GM10266 (cell line): ENCODE measurements around the gene SPRING1.

ENCODE experiments used
- DNase-seq: peaks from one replicate; pipeline ENCODE4 v3.0.0; 2012; ENCODE audit errors: extremely low spot score
- CTCF ChIP-seq: IDR thresholded peaks from 2 replicates; pipeline ENCODE4 v1.5.1; 2012; ENCODE audit warnings: mild to moderate bottlenecking, low read depth; ENCODE audit not compliant: control insufficient read depth, insufficient read depth; ENCODE audit errors: missing control alignments

The SPRING1 gene

DNA sequence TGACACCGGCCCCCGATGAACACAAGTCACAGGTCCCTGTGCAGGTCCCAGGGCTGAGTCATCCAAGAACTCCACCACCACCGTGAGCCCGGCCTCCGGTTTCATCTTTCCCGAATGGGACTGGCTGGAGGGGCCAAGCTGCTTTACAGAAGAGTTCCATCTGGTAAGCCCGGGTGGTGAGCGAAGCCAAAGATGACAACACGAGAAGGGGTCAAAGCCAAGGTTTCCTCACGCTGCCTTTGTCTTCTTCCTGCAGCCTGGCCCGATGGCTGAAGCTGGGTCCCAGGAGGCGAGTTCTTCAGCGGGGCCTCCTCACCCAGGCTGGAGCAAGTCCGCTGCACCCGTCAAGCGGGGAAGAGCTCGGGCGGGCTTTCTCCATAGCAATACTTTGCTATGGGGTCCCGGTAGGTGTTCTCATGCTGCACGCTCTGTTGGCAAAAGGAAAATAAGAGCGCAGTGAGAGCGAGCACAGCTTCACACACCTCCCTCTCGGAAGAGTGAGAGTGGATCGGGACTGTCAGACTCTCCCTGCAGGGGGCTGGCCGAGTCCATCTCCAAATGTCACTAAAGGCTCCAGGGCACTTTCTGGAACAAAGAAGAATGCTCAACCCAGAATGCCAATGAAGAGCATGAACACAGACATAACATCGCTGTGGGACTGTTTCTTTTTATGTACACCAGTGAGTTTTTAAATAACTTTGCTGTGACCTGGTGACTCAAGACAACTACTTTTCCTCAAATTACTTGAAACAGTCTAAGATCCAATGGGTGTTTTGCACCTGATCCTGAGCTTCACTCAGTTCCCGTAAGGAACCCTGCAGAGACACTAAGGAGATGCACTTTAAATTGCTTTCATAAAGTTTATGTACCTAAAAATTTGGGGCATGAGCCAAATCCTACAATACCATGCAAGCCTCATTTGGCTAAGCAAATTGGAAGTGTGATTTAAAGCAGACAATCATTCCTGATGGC, 20.1 kb downstream of the SPRING1 start:
- no peak for DNase-seq
- TF ChIP-seq CTCF, result no peak

DNA sequence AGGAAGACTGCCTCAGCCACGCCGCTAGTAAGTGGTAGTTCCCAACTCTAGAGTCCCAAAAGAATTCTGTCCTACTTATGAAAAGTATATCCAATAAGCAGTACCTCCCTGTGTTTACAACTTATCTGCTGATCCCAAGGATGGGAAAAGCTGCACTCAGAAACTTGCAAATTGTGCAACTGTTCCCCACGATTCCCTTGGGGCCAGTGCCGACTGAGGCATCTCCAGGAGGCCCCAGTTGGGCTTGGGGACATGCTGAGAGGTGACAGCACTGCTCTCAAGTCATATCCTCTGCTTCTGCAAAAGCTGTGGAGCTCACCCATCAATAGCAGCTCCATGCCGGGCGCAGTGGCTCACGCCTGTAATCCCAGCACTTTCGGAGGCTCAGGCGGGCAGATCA, 23.7 kb downstream of the SPRING1 start:
- no peak for TF ChIP-seq CTCF

GRCh38 chr12:116713527-116713926, 24.3 kb downstream of the SPRING1 start:
- no peak for TF ChIP-seq CTCF
- DNase-seq, result no peak

More for the DNA sequence above, 23.7 kb downstream of the SPRING1 start:
- no peak for DNase-seq

- DNase-seq, result no peak
- TF ChIP-seq CTCF, result no peak
These were observed 25.2 kb downstream of the SPRING1 start for GRCh38 chr12:116712458-116713303.

- no peak for DNase-seq
- TF ChIP-seq CTCF, result no peak
These were observed 27.3 kb downstream of the SPRING1 start for GRCh38 chr12:116710370-116711150.

GRCh38 chr12:116709768-116710167, 28.1 kb downstream of the SPRING1 start:
- no peak for TF ChIP-seq CTCF
- DNase-seq, result no peak
